Tibial artery (tissue), 4 donors: Measurements from ENCODE around the gene CACNA1E.

Experiments
- DNase-seq, 2 donors: peaks; one replicate each; pipeline ENCODE4 v3.0.0-alpha.2; 2019
- H3K27ac ChIP-seq, 2 donors: fragments of 200-600 bp; sonication (generic) in 1 of 2; 1 replicate in 1 of 2; 2 replicates in 1 of 2; pipeline ENCODE4 v1.5.1; 2018 to 2019; ENCODE audit warnings: mild to moderate bottlenecking in 1 of 2
- H3K27me3 ChIP-seq, 2 donors: fragments of 200-600 bp; sonication (generic) in 1 of 2; one replicate each; pipeline versions ENCODE4 v1.5.1 to v1.6.0; 2016 to 2019
- H3K36me3 ChIP-seq, 3 donors: fragments of 200-600 bp; sonication (generic) in 2 of 3; one replicate each; pipeline ENCODE4 v1.5.1; 2016 to 2019; ENCODE audit warnings: mild to moderate bottlenecking in 2 of 3
- H3K4me1 ChIP-seq, 4 donors: fragments of 200-600 bp; sonication (generic) in 2 of 4; 1 replicate in 3 of 4; 2 replicates in 1 of 4; pipeline ENCODE4 v1.5.1; 2016 to 2019
- H3K4me3 ChIP-seq, 2 donors: fragments of 200-600 bp; sonication (generic) in 1 of 2; 1 replicate in 1 of 2; 2 replicates in 1 of 2; pipeline ENCODE4 v1.5.1; 2018 to 2019; ENCODE audit warnings: mild to moderate bottlenecking in 2 of 2
- H3K9me3 ChIP-seq, 3 donors: fragments of 200-600 bp; sonication (generic) in 1 of 3; one replicate each; pipeline ENCODE4 v1.5.1; 2016 to 2019
- CTCF ChIP-seq, 2 experiments: fragments of 200-600 bp in 1 of 2; fragments of 450-650 bp in 1 of 2; IDR thresholded peaks; one replicate each; pipeline ENCODE4 v1.5.1; 2017 to 2019; ENCODE audit warnings: antibody characterized with exemption in 2 of 2, mild to moderate bottlenecking in 1 of 2, moderate library complexity in 1 of 2
- intact Hi-C: fragments of 100-400 bp; cut with DNase I; formaldehyde crosslinking; loops from one replicate; pipeline ENCODE4 v1.15.0; 2023; ENCODE audit warnings: low total_unique reads

The CACNA1E gene

GRCh38 chr1:181733486-181733885 is 250.2 kb downstream of the CACNA1E start:
- intact Hi-C loops = no loop called here
- H3K4me3 ChIP-seq = no peak overlapping the region
- no peak for DNase-seq
- H3K36me3 ChIP-seq = no peaks in the 10 kb centered on the region
- H3K27ac ChIP-seq = no peak overlapping the region
- H3K9me3 ChIP-seq = no peaks in the 10 kb centered on the region
- H3K4me1 ChIP-seq = no peaks in the 10 kb centered on the region
- no peaks in the 10 kb centered on the region for H3K27me3 ChIP-seq
- no peak for TF ChIP-seq CTCF (IDR thresholded peaks at IDR 0.05)

GRCh38 chr1:181737056-181737455 is 253.7 kb downstream of the CACNA1E start:
- Histone ChIP-seq H3K36me3 (no peaks in the 10 kb centered on the region), H3K27me3 (no peaks in the 10 kb centered on the region), H3K4me1 (peaks cover 0 to 2% (median 0%) of the 10 kb centered on the region in 4 donors), H3K4me3 (no peak overlapping the region), H3K9me3 (no peaks in the 10 kb centered on the region), H3K27ac (no peak overlapping the region)
- TF ChIP-seq CTCF (IDR thresholded peaks at IDR 0.05) = no peak
- intact Hi-C loops = no loop called here
- no peak for DNase-seq

GRCh38 chr1:181739214-181739613 is 255.9 kb downstream of the CACNA1E start:
- TF ChIP-seq CTCF (IDR thresholded peaks at IDR 0.05) = no peak
- H3K9me3 ChIP-seq = no peaks in the 10 kb centered on the region
- no peak overlapping the region for H3K27ac ChIP-seq
- no peak for DNase-seq
- H3K4me1 ChIP-seq = peaks cover 0 to 24% (median 14%) of the 10 kb centered on the region in 4 donors
- H3K36me3 ChIP-seq = no peaks in the 10 kb centered on the region
- intact Hi-C loops = no loop called here
- H3K27me3 ChIP-seq = no peaks in the 10 kb centered on the region
- no peak overlapping the region for H3K4me3 ChIP-seq

- DNase-seq = no peak
- H3K36me3 ChIP-seq = no peaks in the 10 kb centered on the region
Observed at GRCh38 chr1:181742426-181742825, 259.1 kb downstream of the CACNA1E start.

GRCh38 chr1:181743878-181744312 is 260.6 kb downstream of the CACNA1E start:
- Histone ChIP-seq H3K9me3 (no peaks in the 10 kb centered on the region), H3K4me1 (peaks cover 0 to 29% (median 16%) of the 10 kb centered on the region in 4 donors), H3K4me3 (no peak overlapping the region), H3K36me3 (no peaks in the 10 kb centered on the region), H3K27ac (peak overlapping the region in 1 of 2 donors; percentile 5), H3K27me3 (no peaks in the 10 kb centered on the region)
- peak; percentile 55 to 87 for DNase-seq
- no peak for TF ChIP-seq CTCF (IDR thresholded peaks at IDR 0.05)
- intact Hi-C loops = no loop called here

More at GRCh38 chr1:181742426-181742825, 259.1 kb downstream of the CACNA1E start:
- peaks cover 0 to 29% (median 16%) of the 10 kb centered on the region in 4 donors for H3K4me1 ChIP-seq
- H3K27me3 ChIP-seq = no peaks in the 10 kb centered on the region
- H3K27ac ChIP-seq = peak overlapping the region in 1 of 2 donors; percentile 10
- no peak for TF ChIP-seq CTCF (IDR thresholded peaks at IDR 0.05)
- H3K4me3 ChIP-seq = no peak overlapping the region
- no peaks in the 10 kb centered on the region for H3K9me3 ChIP-seq
- intact Hi-C loops = no loop called here

- Histone ChIP-seq H3K27ac (no peak overlapping the region), H3K9me3 (no peaks in the 10 kb centered on the region), H3K36me3 (no peaks in the 10 kb centered on the region), H3K4me1 (peaks cover 0 to 29% (median 16%) of the 10 kb centered on the region in 4 donors), H3K27me3 (no peaks in the 10 kb centered on the region), H3K4me3 (no peak overlapping the region)
- intact Hi-C loops = no loop called here
- no peak for DNase-seq
- no peak for TF ChIP-seq CTCF (IDR thresholded peaks at IDR 0.05)
Observed at GRCh38 chr1:181746224-181746623, 262.9 kb downstream of the CACNA1E start.
